HG03175 (cell line): Measurements from ENCODE around the gene PUS10.
"Not testable (repeated sequence)": the region's sequence is repeated elsewhere in the genome, so short reads cannot be mapped to it uniquely, and the experiment has no call there.

ENCODE experiments used
- ATAC-seq: cut with Tn5 transposase; IDR thresholded peaks from one replicate; pipeline ENCODE4 v1.9.1; 2021; ENCODE audit warnings: mild to moderate bottlenecking, moderate library complexity; ENCODE audit not compliant: unreplicated experiment

Gene PUS10

GRCh38 chr2:61017556-61018317 lies at the start of gene PUS10, which contains the start of gene PEX13:
Gene PUS10 (minus strand): TSS chr2:61018255. CDS start chr2:61011890, 6,365 bp downstream.
Gene PEX13 (plus strand): TSS chr2:61017720. CDS start chr2:61017760, 40 bp downstream.
- ATAC-seq, result peak; percentile 81

GRCh38 chr2:61065714-61066709 lies 48.0 kb upstream of the PUS10 start, which contains the start of gene SANBR:
Gene SANBR (plus strand): TSS chr2:61065871. CDS start chr2:61070351, 4,480 bp downstream.
- peak; percentile 95 for ATAC-seq

- ATAC-seq, result no peak
Observed at GRCh38 chr2:61059382-61059781, 41.3 kb upstream of the PUS10 start.

GRCh38 chr2:61057562-61057961 lies 39.5 kb upstream of the PUS10 start:
- ATAC-seq, result no peak

- no peak for ATAC-seq
Observed at GRCh38 chr2:61055557-61055956, 37.5 kb upstream of the PUS10 start.

GRCh38 chr2:61045999-61046398 lies 27.9 kb upstream of the PUS10 start:
- no peak for ATAC-seq

- no peak for ATAC-seq
Observed at GRCh38 chr2:61045226-61045625, 27.2 kb upstream of the PUS10 start.

- no peak for ATAC-seq
Observed at GRCh38 chr2:61044636-61045035, 26.6 kb upstream of the PUS10 start.

- no peak for ATAC-seq
Observed at GRCh38 chr2:61042807-61043206, 24.8 kb upstream of the PUS10 start.

- not testable (repeated sequence) for ATAC-seq
Observed at GRCh38 chr2:61036643-61037042, 18.6 kb upstream of the PUS10 start.

GRCh38 chr2:61034592-61034991 lies 16.5 kb upstream of the PUS10 start:
- not testable (repeated sequence) for ATAC-seq

- ATAC-seq, result no peak
Observed at GRCh38 chr2:61029533-61029932, 11.5 kb upstream of the PUS10 start.

GRCh38 chr2:61023670-61024069 lies 5.6 kb upstream of the PUS10 start:
- ATAC-seq, result no peak

GRCh38 chr2:61021228-61021660 lies 3.2 kb upstream of the PUS10 start:
- ATAC-seq, result no peak

GRCh38 chr2:61018798-61019197 lies 743 bp upstream of the PUS10 start:
- no peak for ATAC-seq

GRCh38 chr2:61018318-61018755 lies 282 bp upstream of the PUS10 start:
- ATAC-seq, result no peak

- peak; percentile 71 for ATAC-seq
Observed at GRCh38 chr2:61017003-61017555, 976 bp downstream of the PUS10 start.

- peak; percentile 17 for ATAC-seq
Observed at GRCh38 chr2:61016392-61017002, 1.6 kb downstream of the PUS10 start.

GRCh38 chr2:61015976-61016375 lies 2.1 kb downstream of the PUS10 start:
- no peak for ATAC-seq

- ATAC-seq, result no peak
Observed at GRCh38 chr2:61014763-61015162, 3.3 kb downstream of the PUS10 start.

- no peak for ATAC-seq
Observed at GRCh38 chr2:61013382-61013781, 4.7 kb downstream of the PUS10 start.
